HG02763 (cell line): Measurements from ENCODE around the gene ZMYND15.
"Not testable (repeated sequence)": the region's sequence is repeated elsewhere in the genome, so short reads cannot be mapped to it uniquely, and the experiment has no call there.

ENCODE experiments used
- ATAC-seq: cut with Tn5 transposase; IDR thresholded peaks from one replicate; pipeline ENCODE4 v1.9.1; 2021; ENCODE audit warnings: mild to moderate bottlenecking, moderate library complexity; ENCODE audit not compliant: unreplicated experiment

The ZMYND15 gene

GRCh38 chr17:4739122-4740024 lies at the start of gene ZMYND15, which contains the start of gene CXCL16:
ZMYND15 (plus strand) TSS chr17:4739833; CDS start chr17:4740549, 716 bp downstream.
CXCL16 (minus strand) TSS chr17:4739928; CDS start chr17:4739339, 589 bp downstream.
- ATAC-seq, result no peak

GRCh38 chr17:4689872-4690271 lies 49.8 kb upstream of the ZMYND15 start:
- not testable (repeated sequence) for ATAC-seq

GRCh38 chr17:4690745-4691144 lies 48.9 kb upstream of the ZMYND15 start:
- ATAC-seq, result no peak

GRCh38 chr17:4691686-4692085 lies 47.9 kb upstream of the ZMYND15 start:
- no peak for ATAC-seq

- no peak for ATAC-seq
Measured at GRCh38 chr17:4693416-4693815, 46.2 kb upstream of the ZMYND15 start.

- ATAC-seq, result no peak
Measured at GRCh38 chr17:4696437-4696805, 43.2 kb upstream of the ZMYND15 start.

GRCh38 chr17:4699401-4700056 lies 40.1 kb upstream of the ZMYND15 start:
- ATAC-seq, result not testable (repeated sequence)

GRCh38 chr17:4701116-4701515 lies 38.5 kb upstream of the ZMYND15 start:
- ATAC-seq, result no peak

- ATAC-seq, result no peak
Measured at GRCh38 chr17:4703330-4703691, 36.3 kb upstream of the ZMYND15 start.

GRCh38 chr17:4704574-4704907 lies 35.1 kb upstream of the ZMYND15 start:
- ATAC-seq, result not testable (repeated sequence)

GRCh38 chr17:4704991-4705390 lies 34.6 kb upstream of the ZMYND15 start:
- ATAC-seq, result no peak

- ATAC-seq, result no peak
Measured at GRCh38 chr17:4706121-4706520, 33.5 kb upstream of the ZMYND15 start.

- no peak for ATAC-seq
Measured at GRCh38 chr17:4708436-4708835, 31.2 kb upstream of the ZMYND15 start.

- ATAC-seq, result peak; percentile 81
Measured at GRCh38 chr17:4709794-4710692, 29.6 kb upstream of the ZMYND15 start, which contains the start of gene ARRB2. ARRB2 (plus strand) TSS chr17:4710632; CDS start chr17:4710722, 90 bp downstream.

- ATAC-seq, result no peak
Measured at GRCh38 chr17:4710693-4711634, 28.7 kb upstream of the ZMYND15 start.

GRCh38 chr17:4711661-4712181 lies 27.9 kb upstream of the ZMYND15 start:
- no peak for ATAC-seq

GRCh38 chr17:4712526-4712925 lies 27.1 kb upstream of the ZMYND15 start:
- ATAC-seq, result no peak

GRCh38 chr17:4714340-4715062 lies 25.1 kb upstream of the ZMYND15 start:
- not testable (repeated sequence) for ATAC-seq
